NCI-H2227 (cell line): ENCODE data around the gene LARGE1.
"Not testable (repeated sequence)": the region's sequence is repeated elsewhere in the genome, so short reads cannot be mapped to it uniquely, and the experiment has no call there.

Experiments
- DNase-seq: peaks from one replicate; lab custom pipeline; 2025; ENCODE audit not compliant: unreplicated experiment; lab: John Stamatoyannopoulos, UW

Gene LARGE1

GRCh38 chr22:33572086-33572485 lies 348.2 kb downstream of the LARGE1 start:
- DNase-seq = peak; percentile 44

GRCh38 chr22:33570110-33570509 lies 350.2 kb downstream of the LARGE1 start:
- no peak for DNase-seq

GRCh38 chr22:33569559-33569958 lies 350.7 kb downstream of the LARGE1 start:
- DNase-seq = peak; percentile 63

- DNase-seq = no peak
These were observed 351.3 kb downstream of the LARGE1 start for GRCh38 chr22:33569018-33569417.

- not testable (repeated sequence) for DNase-seq
These were observed 353.8 kb downstream of the LARGE1 start for GRCh38 chr22:33566495-33566894.

- peak; percentile 38 for DNase-seq
These were observed 354.7 kb downstream of the LARGE1 start for GRCh38 chr22:33565580-33565995.

GRCh38 chr22:33564683-33565082 lies 355.6 kb downstream of the LARGE1 start:
- no peak for DNase-seq

- peak; percentile 43 for DNase-seq
These were observed 356.9 kb downstream of the LARGE1 start for GRCh38 chr22:33563220-33563964.

GRCh38 chr22:33562501-33562900 lies 357.8 kb downstream of the LARGE1 start:
- DNase-seq = peak; percentile 63

- DNase-seq = no peak
These were observed 359.0 kb downstream of the LARGE1 start for GRCh38 chr22:33561149-33561807.

GRCh38 chr22:33557836-33558235 lies 362.4 kb downstream of the LARGE1 start:
- DNase-seq = no peak

GRCh38 chr22:33555814-33556522 lies 364.3 kb downstream of the LARGE1 start:
- no peak for DNase-seq

GRCh38 chr22:33553493-33553892 lies 366.8 kb downstream of the LARGE1 start:
- no peak for DNase-seq

- DNase-seq = no peak
These were observed 375.6 kb downstream of the LARGE1 start for GRCh38 chr22:33544707-33545106.

- DNase-seq = no peak
These were observed 377.6 kb downstream of the LARGE1 start for GRCh38 chr22:33542722-33543121.

- no peak for DNase-seq
These were observed 378.1 kb downstream of the LARGE1 start for GRCh38 chr22:33542153-33542552.

- DNase-seq = no peak
These were observed 380.1 kb downstream of the LARGE1 start for GRCh38 chr22:33539902-33540751.

GRCh38 chr22:33539202-33539901 lies 380.9 kb downstream of the LARGE1 start:
- DNase-seq = no peak

GRCh38 chr22:33538277-33538885 lies 381.9 kb downstream of the LARGE1 start:
- no peak for DNase-seq

GRCh38 chr22:33537059-33537458 lies 383.2 kb downstream of the LARGE1 start:
- DNase-seq = no peak
